Transverse colon (tissue), 3 donors: ENCODE results near the gene OLFM1.
"Not testable (repeated sequence)": the region's sequence is repeated elsewhere in the genome, so short reads cannot be mapped to it uniquely, and the experiment has no call there.

ENCODE experiments used
- CTCF ChIP-seq, 5 experiments: fragments of 200-600 bp in 3 of 5; fragments of 450-650 bp in 2 of 5; sonication (generic) in 3 of 5; IDR thresholded peaks; 1 replicate in 2 of 5; 2 replicates in 3 of 5; pipeline ENCODE4 v1.5.1; 2016 to 2017; ENCODE audit warnings: antibody characterized with exemption in 5 of 5, inconsistent platforms in 3 of 5, mild to moderate bottlenecking in 2 of 5, moderate library complexity in 1 of 5
- POLR2A ChIP-seq: fragments of 450-650 bp; IDR thresholded peaks from one replicate; pipeline ENCODE4 v1.6.1; 2016; ENCODE audit warnings: antibody characterized with exemption, mild to moderate bottlenecking, moderate library complexity

- TF ChIP-seq CTCF (IDR thresholded peaks at IDR 0.05); POLR2A: not testable (repeated sequence)
Measured at GRCh38 chr9:135063888-135064287, 23.6 kb upstream of the OLFM1 start.
